ENCODE data around the gene TRMT6.

Gene TRMT6

GRCh38 chr20:5918856-5919625 lies 31.3 kb downstream of the TRMT6 start:
- peak; percentile 48 for DNase-seq
- in situ Hi-C loops (cut with HindIII; ENCODE audit: low pct_ligation_motif_present, low pct_unique_long_range_greater_than_20kb, low sequenced_read_pairs) = no loop called here

DNA sequence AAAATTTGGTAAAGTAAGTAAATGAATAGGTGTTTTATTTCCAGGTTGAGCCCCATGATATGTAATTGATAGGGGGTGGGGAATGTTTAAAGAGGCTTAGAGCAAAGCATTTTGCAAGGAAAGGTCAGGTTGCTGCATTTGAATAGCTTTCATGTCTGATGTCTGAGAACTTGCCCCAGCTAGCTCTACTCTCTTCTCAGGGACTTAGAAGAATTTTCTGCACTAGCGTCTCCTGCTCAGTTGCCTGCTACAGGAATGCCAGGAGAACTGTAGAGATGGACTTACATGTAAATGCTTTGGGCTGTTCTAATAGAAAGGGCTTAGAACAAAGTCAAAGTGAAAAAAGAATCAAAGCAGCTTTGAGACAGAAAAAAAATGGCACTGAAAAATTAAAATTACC lies 35.5 kb downstream of the TRMT6 start:
- no peak for DNase-seq
- in situ Hi-C loops (cut with HindIII; ENCODE audit: low pct_ligation_motif_present, low pct_unique_long_range_greater_than_20kb, low sequenced_read_pairs) = no loop called here

GRCh38 chr20:5913166-5913565 lies 37.2 kb downstream of the TRMT6 start:
- DNase-seq = no peak
- in situ Hi-C loops (cut with HindIII; ENCODE audit: low pct_ligation_motif_present, low pct_unique_long_range_greater_than_20kb, low sequenced_read_pairs) = no loop called here

DNA sequence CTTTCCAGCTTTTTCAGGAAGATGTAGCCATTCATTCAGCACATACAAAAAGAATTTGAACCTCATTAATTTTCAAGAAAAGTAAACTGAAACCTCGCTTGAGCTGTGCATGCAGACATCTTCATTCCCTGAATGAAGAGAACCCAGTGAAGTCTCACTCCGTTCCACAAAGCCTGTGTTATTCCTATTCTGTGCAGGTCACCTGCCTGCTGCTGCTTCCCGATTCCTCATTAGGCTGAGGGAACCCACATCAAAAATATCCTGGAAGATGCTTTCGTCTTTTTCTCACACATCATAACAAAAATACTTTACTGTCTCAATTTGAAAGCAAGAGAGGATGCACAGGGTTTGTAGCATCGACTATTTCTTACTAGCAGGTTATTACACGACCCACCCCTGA lies 40.1 kb downstream of the TRMT6 start:
- DNase-seq = no peak
- in situ Hi-C loops (cut with HindIII; ENCODE audit: low pct_ligation_motif_present, low pct_unique_long_range_greater_than_20kb, low sequenced_read_pairs) = no loop called here

- no peak for DNase-seq
- in situ Hi-C loops (cut with HindIII; ENCODE audit: low pct_ligation_motif_present, low pct_unique_long_range_greater_than_20kb, low sequenced_read_pairs) = no loop called here
Observed at GRCh38 chr20:5908981-5909380, 41.4 kb downstream of the TRMT6 start.

DNA sequence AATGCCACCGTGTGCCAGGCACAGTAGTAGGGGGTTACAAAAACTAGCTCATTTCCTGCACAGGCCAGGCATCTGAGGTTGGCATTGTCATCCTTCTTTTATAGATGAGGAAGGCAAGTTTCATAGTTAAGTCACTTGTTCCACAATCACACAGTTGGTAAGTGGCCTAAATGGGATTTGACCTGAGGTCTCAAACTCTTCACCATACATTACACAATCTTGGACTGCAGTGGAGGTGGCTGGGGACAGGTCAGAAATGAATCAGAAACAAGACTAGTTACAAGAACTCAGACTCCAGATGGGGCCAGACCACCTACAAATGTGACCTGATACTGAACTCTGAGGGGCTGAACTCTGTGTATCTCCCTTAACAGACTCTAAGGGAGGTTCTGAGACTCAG lies 49.4 kb downstream of the TRMT6 start:
- in situ Hi-C loops (cut with HindIII; ENCODE audit: low pct_ligation_motif_present, low pct_unique_long_range_greater_than_20kb, low sequenced_read_pairs) = no loop called here
- no peak for DNase-seq

- in situ Hi-C loops (cut with HindIII; ENCODE audit: low pct_ligation_motif_present, low pct_unique_long_range_greater_than_20kb, low sequenced_read_pairs) = no loop called here
- DNase-seq = no peak
Observed at GRCh38 chr20:5899444-5899843, 50.9 kb downstream of the TRMT6 start.

- in situ Hi-C loops (cut with HindIII; ENCODE audit: low pct_ligation_motif_present, low pct_unique_long_range_greater_than_20kb, low sequenced_read_pairs) = no loop called here
- DNase-seq = no peak
Observed at GRCh38 chr20:5895626-5896025, 54.7 kb downstream of the TRMT6 start.

- in situ Hi-C loops (cut with HindIII; ENCODE audit: low pct_ligation_motif_present, low pct_unique_long_range_greater_than_20kb, low sequenced_read_pairs) = no loop called here
- DNase-seq = no peak
Observed at GRCh38 chr20:5893621-5894020, 56.7 kb downstream of the TRMT6 start.

DNA sequence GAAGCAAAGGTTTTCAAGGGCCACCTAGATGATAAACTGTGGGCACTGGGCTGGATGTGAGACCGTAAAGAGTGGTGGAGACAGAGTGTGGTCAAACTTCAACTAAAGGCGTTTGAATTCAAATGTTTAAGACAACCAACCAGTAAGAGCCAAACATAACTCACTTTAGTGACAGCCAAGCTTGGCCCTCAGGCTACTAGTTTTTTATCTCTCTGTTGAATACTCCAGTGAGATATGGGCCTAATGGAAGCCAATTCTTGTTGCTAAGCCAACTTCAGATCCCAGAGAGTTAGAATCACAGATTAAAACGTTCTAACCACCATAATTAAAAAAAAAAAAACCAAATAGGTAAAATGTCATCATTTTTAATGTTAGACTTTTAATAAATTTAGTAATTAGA lies 57.3 kb downstream of the TRMT6 start:
- no peak for DNase-seq
- in situ Hi-C loops (cut with HindIII; ENCODE audit: low pct_ligation_motif_present, low pct_unique_long_range_greater_than_20kb, low sequenced_read_pairs) = no loop called here

DNA sequence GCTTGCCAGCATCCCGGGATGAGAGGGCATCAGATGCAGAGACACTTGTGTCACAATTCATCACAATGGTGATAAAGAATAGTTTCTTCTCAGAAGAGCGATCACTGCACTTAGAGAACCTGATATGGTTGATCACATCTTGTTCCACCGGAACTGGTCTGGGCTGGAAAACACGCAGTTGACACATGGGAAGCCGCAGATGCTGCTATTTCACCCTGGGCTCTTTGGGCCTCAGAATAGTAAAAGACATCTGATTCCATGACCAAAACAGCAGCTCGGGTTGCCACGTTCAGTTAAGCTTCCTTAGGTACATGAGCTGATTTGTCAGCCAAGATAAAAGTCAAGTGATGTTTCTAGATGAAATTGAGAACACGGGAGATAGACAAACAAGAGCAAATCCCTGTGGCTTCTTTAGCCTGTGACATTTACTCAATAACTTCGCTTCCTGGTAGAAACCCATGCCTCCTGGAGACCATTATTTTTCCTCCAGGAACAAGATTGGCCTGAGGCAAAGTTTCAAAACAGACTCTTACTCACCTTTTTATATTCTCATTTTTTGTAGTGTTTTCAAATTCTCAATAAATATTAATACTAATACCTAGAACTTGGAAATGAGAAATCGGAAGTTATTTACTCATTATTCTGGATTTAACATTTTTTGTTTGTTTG lies 59.4 kb downstream of the TRMT6 start:
- in situ Hi-C loops (cut with HindIII; ENCODE audit: low pct_ligation_motif_present, low pct_unique_long_range_greater_than_20kb, low sequenced_read_pairs) = no loop called here
- DNase-seq = no peak

- in situ Hi-C loops (cut with HindIII; ENCODE audit: low pct_ligation_motif_present, low pct_unique_long_range_greater_than_20kb, low sequenced_read_pairs) = no loop called here
- DNase-seq = no peak
Observed at GRCh38 chr20:5888041-5888440, 62.3 kb downstream of the TRMT6 start.

DNA sequence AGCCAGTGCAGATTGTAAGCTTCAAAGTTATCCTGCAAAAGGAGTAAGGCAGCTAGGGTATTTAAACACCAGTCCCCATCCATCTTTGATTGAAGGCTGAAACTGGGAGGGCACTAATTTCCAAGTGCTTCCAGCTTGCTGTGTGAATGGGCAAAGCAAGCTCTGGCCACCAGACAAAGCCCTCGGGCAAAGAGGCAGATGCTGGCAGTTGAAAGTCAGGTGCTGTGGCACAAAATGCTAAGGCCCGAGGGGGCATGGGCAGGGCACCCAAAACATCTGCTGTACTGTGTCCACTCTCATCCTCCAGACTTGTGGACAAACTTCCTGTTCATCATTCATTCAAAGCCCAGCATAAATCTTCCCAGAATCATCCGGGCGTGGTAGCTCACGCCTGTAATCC lies 62.9 kb downstream of the TRMT6 start:
- in situ Hi-C loops (cut with HindIII; ENCODE audit: low pct_ligation_motif_present, low pct_unique_long_range_greater_than_20kb, low sequenced_read_pairs) = no loop called here
- no peak for DNase-seq

Data from ACHN (cell line).